Measurements from ENCODE around the gene NAA15. TPM values are rescaled to one million over a fixed set of nuclear protein-coding genes. Genes with fewer than 3 reads are reported as not detected.

The NAA15 gene
- polyA plus RNA-seq, 1 of the 3 experiments (the other 2 are of a cell fraction), result 7.1 TPM

DNA sequence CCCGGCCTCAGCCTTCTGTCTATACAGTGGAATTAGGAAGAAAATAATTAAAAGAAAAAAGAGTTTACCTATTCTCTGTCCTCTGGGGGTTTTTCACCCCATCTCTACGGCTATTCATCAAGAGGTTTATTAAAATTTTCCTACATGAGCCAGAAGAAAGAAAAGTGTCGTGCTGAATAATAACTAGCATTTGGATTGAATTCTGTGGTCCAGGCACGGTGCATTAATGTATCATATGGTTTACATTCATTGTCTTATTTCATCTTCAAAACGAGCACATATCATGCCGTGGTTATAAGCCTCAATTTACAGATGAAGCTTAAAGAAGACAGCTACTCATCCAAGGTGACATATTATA lies 5.4 kb upstream of the NAA15 start (continued):
- TF ChIP-seq, protein P1, sequence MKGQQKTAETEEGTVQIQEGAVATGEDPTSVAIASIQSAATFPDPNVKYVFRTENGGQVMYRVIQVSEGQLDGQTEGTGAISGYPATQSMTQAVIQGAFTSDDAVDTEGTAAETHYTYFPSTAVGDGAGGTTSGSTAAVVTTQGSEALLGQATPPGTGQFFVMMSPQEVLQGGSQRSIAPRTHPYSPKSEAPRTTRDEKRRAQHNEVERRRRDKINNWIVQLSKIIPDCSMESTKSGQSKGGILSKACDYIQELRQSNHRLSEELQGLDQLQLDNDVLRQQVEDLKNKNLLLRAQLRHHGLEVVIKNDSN (IDR thresholded peaks at IDR 0.05; ENCODE audit: borderline replicate concordance, low read depth), result no peak
- TF ChIP-seq YY1 (IDR thresholded peaks at IDR 0.05; ENCODE audit: low read depth), result no peak
- TF ChIP-seq RCOR1 (IDR thresholded peaks at IDR 0.05; ENCODE audit: low read length), result no peak
- TF ChIP-seq, protein P2, sequence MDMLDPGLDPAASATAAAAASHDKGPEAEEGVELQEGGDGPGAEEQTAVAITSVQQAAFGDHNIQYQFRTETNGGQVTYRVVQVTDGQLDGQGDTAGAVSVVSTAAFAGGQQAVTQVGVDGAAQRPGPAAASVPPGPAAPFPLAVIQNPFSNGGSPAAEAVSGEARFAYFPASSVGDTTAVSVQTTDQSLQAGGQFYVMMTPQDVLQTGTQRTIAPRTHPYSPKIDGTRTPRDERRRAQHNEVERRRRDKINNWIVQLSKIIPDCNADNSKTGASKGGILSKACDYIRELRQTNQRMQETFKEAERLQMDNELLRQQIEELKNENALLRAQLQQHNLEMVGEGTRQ (IDR thresholded peaks at IDR 0.05; ENCODE audit: borderline replicate concordance, low read depth, low read length), result no peak
- no peak for TF ChIP-seq FOXM1 (IDR thresholded peaks at IDR 0.05; ENCODE audit: low read depth)
- no peak for TF ChIP-seq TCF12 (IDR thresholded peaks at IDR 0.05)
- no peak for TF ChIP-seq JUND (IDR thresholded peaks at IDR 0.05)

GRCh38 chr4:139297001-139297410 lies 4.3 kb upstream of the NAA15 start:
- WGBS (ENCODE audit: low lambda C conversion rate), result 88% methylated on average over 2 of the region's 2 CpGs
- H3K27ac ChIP-seq (ENCODE audit: low read depth in 2 of 2, low read length in 1 of 2), result no peak overlapping the region
- H3K4me2 ChIP-seq, result no peak overlapping the region
- ChIA-PET CTCF (interaction anchor here (0.9 to 3.9 kb wide), 10 partner anchors 12 to 267 kb away, joined by 3 to 27 read pairs (median 10); no protein-coding TSS in a partner anchor), POLR2A (interaction anchor here (0.5 kb wide), 1 partner anchor 24 kb away, joined by 3 read pairs; no protein-coding TSS in a partner anchor)
- H3F3A ChIP-seq (replicated peaks; ENCODE audit: insufficient read depth), result peaks cover 23% of the 10 kb centered on the region
- H3K9me2 ChIP-seq, result no peaks in the 10 kb centered on the region
- H4K20me1 ChIP-seq (ENCODE audit: insufficient read depth), result no peaks in the 10 kb centered on the region
- peak; percentile 10; the same call in 1 of the 2 replicates for TF ChIP-seq FOSL2 (IDR thresholded peaks at IDR 0.05; ENCODE audit: borderline replicate concordance, low read depth)
- TF ChIP-seq, protein P3, sequence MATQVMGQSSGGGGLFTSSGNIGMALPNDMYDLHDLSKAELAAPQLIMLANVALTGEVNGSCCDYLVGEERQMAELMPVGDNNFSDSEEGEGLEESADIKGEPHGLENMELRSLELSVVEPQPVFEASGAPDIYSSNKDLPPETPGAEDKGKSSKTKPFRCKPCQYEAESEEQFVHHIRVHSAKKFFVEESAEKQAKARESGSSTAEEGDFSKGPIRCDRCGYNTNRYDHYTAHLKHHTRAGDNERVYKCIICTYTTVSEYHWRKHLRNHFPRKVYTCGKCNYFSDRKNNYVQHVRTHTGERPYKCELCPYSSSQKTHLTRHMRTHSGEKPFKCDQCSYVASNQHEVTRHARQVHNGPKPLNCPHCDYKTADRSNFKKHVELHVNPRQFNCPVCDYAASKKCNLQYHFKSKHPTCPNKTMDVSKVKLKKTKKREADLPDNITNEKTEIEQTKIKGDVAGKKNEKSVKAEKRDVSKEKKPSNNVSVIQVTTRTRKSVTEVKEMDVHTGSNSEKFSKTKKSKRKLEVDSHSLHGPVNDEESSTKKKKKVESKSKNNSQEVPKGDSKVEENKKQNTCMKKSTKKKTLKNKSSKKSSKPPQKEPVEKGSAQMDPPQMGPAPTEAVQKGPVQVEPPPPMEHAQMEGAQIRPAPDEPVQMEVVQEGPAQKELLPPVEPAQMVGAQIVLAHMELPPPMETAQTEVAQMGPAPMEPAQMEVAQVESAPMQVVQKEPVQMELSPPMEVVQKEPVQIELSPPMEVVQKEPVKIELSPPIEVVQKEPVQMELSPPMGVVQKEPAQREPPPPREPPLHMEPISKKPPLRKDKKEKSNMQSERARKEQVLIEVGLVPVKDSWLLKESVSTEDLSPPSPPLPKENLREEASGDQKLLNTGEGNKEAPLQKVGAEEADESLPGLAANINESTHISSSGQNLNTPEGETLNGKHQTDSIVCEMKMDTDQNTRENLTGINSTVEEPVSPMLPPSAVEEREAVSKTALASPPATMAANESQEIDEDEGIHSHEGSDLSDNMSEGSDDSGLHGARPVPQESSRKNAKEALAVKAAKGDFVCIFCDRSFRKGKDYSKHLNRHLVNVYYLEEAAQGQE (IDR thresholded peaks at IDR 0.05; ENCODE audit: low read depth, low read length), result no peak
- no peak for TF ChIP-seq YY1 (IDR thresholded peaks at IDR 0.05; ENCODE audit: low read depth)
- TF ChIP-seq EZH2phosphoT487 (IDR thresholded peaks at IDR 0.05; ENCODE audit: borderline replicate concordance, low read depth), result no peak
- no peak overlapping the region for H3K4me3 ChIP-seq (ENCODE audit: low read depth in 2 of 2, low read length in 1 of 2)
- DNase-seq, result no peak
- H3K9me3 ChIP-seq, result no peaks in the 10 kb centered on the region
- peaks cover 16 to 20% of the 10 kb centered on the region in 2 experiments; a peak in 3 of 4 replicates for H3K4me1 ChIP-seq (ENCODE audit: control insufficient read depth in 1 of 2, insufficient read depth in 2 of 2, low read depth in 1 of 2, low read length in 1 of 2)
- no peaks in the 10 kb centered on the region for H3K27me3 ChIP-seq (ENCODE audit: insufficient read depth)
- H3K79me2 ChIP-seq (ENCODE audit: insufficient read depth), result peaks cover 46% of the 10 kb centered on the region
- H2AFZ ChIP-seq (ENCODE audit: low read depth), result no peak overlapping the region; the same call in 1 of the 2 replicates
- peaks cover 11 to 23% of the 10 kb centered on the region in 2 experiments for H3K36me3 ChIP-seq (replicated peaks in 1 of 2; ENCODE audit: control insufficient read depth in 1 of 2, insufficient read depth in 2 of 2, low read length in 1 of 2)
- H3K9ac ChIP-seq, result no peak overlapping the region

Measured in SK-N-SH (cell line).